Measurements from ENCODE around the gene USH1C. TPM values are rescaled to one million over a fixed set of nuclear protein-coding genes. Genes with fewer than 3 reads are reported as not detected.

Gene USH1C
- total RNA-seq, 3 donors from 2014 or later (not counting 1 experiment from before 2014, with no cell fraction given): not detected

DNA sequence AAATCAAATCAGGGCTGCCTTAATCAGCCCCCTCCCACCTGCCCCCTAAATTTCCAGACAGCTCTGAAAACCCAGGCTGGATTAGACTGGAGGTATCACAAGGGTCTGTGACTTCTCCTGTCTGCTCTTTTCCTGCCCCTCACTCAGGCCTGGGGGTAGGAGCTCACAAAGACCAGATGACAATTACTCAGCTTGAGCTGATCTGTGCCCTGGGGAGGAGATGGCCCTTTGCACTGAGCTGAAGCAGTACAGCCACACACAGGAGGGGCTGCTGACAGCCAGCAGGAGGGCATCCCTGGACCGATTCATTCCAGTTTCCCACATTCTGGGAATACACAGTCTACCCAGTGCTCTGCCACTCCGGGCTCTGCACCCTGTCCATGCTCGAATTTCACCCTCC lies 71.7 kb downstream of the USH1C start:
- no peak for ATAC-seq
- H3K4me1 ChIP-seq (ENCODE audit: control insufficient read depth, insufficient read depth, low read length): no peaks in the 10 kb centered on the region
- 60% methylated on average over 3 of the region's 3 CpGs for WGBS (ENCODE audit: insufficient coverage)
- Mint-ChIP-seq H3K4me3 (no peak overlapping the region), H3K27me3 (ENCODE audit: low read depth in 2 of 2) (peaks cover 40 to 41% of the 10 kb centered on the region in 2 donors), H3K9me3 (no peaks in the 10 kb centered on the region), H3K27ac (no peak overlapping the region), H3K4me1 (no peaks in the 10 kb centered on the region), H3K36me3 (no peaks in the 10 kb centered on the region)
- TF ChIP-seq, protein P1, sequence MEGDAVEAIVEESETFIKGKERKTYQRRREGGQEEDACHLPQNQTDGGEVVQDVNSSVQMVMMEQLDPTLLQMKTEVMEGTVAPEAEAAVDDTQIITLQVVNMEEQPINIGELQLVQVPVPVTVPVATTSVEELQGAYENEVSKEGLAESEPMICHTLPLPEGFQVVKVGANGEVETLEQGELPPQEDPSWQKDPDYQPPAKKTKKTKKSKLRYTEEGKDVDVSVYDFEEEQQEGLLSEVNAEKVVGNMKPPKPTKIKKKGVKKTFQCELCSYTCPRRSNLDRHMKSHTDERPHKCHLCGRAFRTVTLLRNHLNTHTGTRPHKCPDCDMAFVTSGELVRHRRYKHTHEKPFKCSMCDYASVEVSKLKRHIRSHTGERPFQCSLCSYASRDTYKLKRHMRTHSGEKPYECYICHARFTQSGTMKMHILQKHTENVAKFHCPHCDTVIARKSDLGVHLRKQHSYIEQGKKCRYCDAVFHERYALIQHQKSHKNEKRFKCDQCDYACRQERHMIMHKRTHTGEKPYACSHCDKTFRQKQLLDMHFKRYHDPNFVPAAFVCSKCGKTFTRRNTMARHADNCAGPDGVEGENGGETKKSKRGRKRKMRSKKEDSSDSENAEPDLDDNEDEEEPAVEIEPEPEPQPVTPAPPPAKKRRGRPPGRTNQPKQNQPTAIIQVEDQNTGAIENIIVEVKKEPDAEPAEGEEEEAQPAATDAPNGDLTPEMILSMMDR (IDR thresholded peaks at IDR 0.05): no peak
- no peak overlapping the region for H3K4me3 ChIP-seq (ENCODE audit: low read length)
- no peaks in the 10 kb centered on the region for H3K36me3 ChIP-seq (ENCODE audit: control insufficient read depth, insufficient read depth, low read length)
- H3K27me3 ChIP-seq (ENCODE audit: control insufficient read depth, insufficient read depth, low read length): peaks cover 11% of the 10 kb centered on the region
- no peak overlapping the region for H3K27ac ChIP-seq (ENCODE audit: low read length)
- intact Hi-C loops (cut with micrococcal nuclease): no loop called here
- no peak for DNase-seq
- no peaks in the 10 kb centered on the region for H3K9me3 ChIP-seq (ENCODE audit: control insufficient read depth, insufficient read depth, low read length)

GRCh38 chr11:17471501-17471900 lies 72.7 kb downstream of the USH1C start:
- Mint-ChIP-seq H3K4me1 (no peaks in the 10 kb centered on the region), H3K36me3 (no peaks in the 10 kb centered on the region), H3K27me3 (ENCODE audit: low read depth in 2 of 2) (peaks cover 34 to 36% of the 10 kb centered on the region in 2 donors), H3K27ac (no peak overlapping the region), H3K9me3 (no peaks in the 10 kb centered on the region), H3K4me3 (no peak overlapping the region)
- TF ChIP-seq, protein P1 (IDR thresholded peaks at IDR 0.05): no peak
- Histone ChIP-seq H3K36me3 (ENCODE audit: control insufficient read depth, insufficient read depth, low read length) (no peaks in the 10 kb centered on the region), H3K27me3 (ENCODE audit: control insufficient read depth, insufficient read depth, low read length) (peaks cover 11% of the 10 kb centered on the region), H3K4me3 (ENCODE audit: low read length) (no peak overlapping the region), H3K27ac (ENCODE audit: low read length) (no peak overlapping the region), H3K4me1 (ENCODE audit: control insufficient read depth, insufficient read depth, low read length) (no peaks in the 10 kb centered on the region), H3K9me3 (ENCODE audit: control insufficient read depth, insufficient read depth, low read length) (no peaks in the 10 kb centered on the region)
- ATAC-seq: no peak
- DNase-seq: no peak
- 91% methylated on average over 3 of the region's 3 CpGs for WGBS (ENCODE audit: insufficient coverage)
- intact Hi-C loops (cut with micrococcal nuclease): no loop called here

DNA sequence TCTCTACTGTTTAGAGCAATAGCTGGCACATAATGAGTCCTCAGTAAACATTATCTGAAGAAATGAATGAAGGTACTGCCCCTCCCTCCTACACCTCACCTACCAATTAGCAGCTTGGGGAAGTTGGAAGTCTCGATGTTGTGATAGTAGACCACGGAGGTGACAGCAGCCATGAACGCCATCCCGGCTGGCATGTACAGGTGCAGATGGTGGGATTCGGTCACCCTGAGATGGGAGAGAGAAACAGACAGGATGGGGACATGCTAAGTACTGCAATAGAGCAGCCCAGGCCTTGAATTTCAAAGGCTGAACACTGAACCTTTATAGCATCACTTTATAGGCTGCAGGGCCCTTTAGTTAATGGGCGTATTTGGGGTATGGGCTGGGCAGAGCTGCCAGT lies 74.2 kb downstream of the USH1C start:
- Mint-ChIP-seq H3K27me3 (ENCODE audit: low read depth in 2 of 2) (peaks cover 25% of the 10 kb centered on the region in 2 donors), H3K27ac (no peak overlapping the region), H3K9me3 (no peaks in the 10 kb centered on the region), H3K36me3 (no peaks in the 10 kb centered on the region), H3K4me1 (no peaks in the 10 kb centered on the region), H3K4me3 (no peak overlapping the region)
- H3K4me1 ChIP-seq (ENCODE audit: control insufficient read depth, insufficient read depth, low read length): no peaks in the 10 kb centered on the region
- TF ChIP-seq, protein P1 (IDR thresholded peaks at IDR 0.05): no peak
- no peaks in the 10 kb centered on the region for H3K9me3 ChIP-seq (ENCODE audit: control insufficient read depth, insufficient read depth, low read length)
- H3K36me3 ChIP-seq (ENCODE audit: control insufficient read depth, insufficient read depth, low read length): no peaks in the 10 kb centered on the region
- H3K27ac ChIP-seq (ENCODE audit: low read length): no peak overlapping the region
- H3K4me3 ChIP-seq (ENCODE audit: low read length): no peak overlapping the region
- peaks cover 6% of the 10 kb centered on the region for H3K27me3 ChIP-seq (ENCODE audit: control insufficient read depth, insufficient read depth, low read length)
- no peak for ATAC-seq
- intact Hi-C loops (cut with micrococcal nuclease): no loop called here
- WGBS (ENCODE audit: insufficient coverage): 93% methylated on average over 6 of the region's 6 CpGs
- DNase-seq: no peak

DNA sequence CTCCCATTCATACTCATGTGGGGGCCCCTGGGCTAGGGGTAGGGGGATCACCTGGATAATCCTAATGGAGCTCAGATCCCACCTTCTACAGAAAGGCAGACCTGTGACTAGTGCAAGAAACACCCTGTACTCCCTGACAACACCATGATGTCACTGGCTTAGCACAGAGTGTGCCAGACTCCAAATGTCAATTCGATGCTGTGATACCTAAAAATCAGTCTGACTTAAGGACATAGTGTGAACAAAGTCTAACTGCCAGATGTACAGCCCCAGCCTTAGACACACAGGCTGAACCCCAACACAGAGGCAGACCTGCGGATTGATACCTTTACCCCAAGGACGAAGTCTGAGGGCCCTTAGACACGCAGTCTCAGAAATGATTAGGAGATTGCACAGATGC lies 76.1 kb downstream of the USH1C start:
- no peak for ATAC-seq
- H3K4me1 Mint-ChIP-seq: no peaks in the 10 kb centered on the region
- Histone ChIP-seq H3K4me3 (ENCODE audit: low read length) (no peak overlapping the region), H3K4me1 (ENCODE audit: control insufficient read depth, insufficient read depth, low read length) (no peaks in the 10 kb centered on the region), H3K27me3 (ENCODE audit: control insufficient read depth, insufficient read depth, low read length) (no peaks in the 10 kb centered on the region), H3K27ac (ENCODE audit: low read length) (no peak overlapping the region), H3K9me3 (ENCODE audit: control insufficient read depth, insufficient read depth, low read length) (no peaks in the 10 kb centered on the region), H3K36me3 (ENCODE audit: control insufficient read depth, insufficient read depth, low read length) (no peaks in the 10 kb centered on the region)
- H3K36me3 Mint-ChIP-seq: no peaks in the 10 kb centered on the region
- no peak overlapping the region for H3K4me3 Mint-ChIP-seq
- intact Hi-C loops (cut with micrococcal nuclease): no loop called here
- TF ChIP-seq, protein P1 (IDR thresholded peaks at IDR 0.05): no peak
- 87% methylated on average over 4 of the region's 4 CpGs for WGBS (ENCODE audit: insufficient coverage)
- peaks cover 7 to 13% of the 10 kb centered on the region in 2 donors for H3K27me3 Mint-ChIP-seq (ENCODE audit: low read depth in 2 of 2)
- H3K27ac Mint-ChIP-seq: no peak overlapping the region
- no peaks in the 10 kb centered on the region for H3K9me3 Mint-ChIP-seq
- no peak for DNase-seq

All from natural killer cell (primary cell).